HG03439 (cell line): Measurements from ENCODE around the gene HS3ST5.

Source experiments
- ATAC-seq: cut with Tn5 transposase; IDR thresholded peaks from one replicate; pipeline ENCODE4 v1.9.1; 2021; ENCODE audit warnings: mild to moderate bottlenecking, moderate library complexity; ENCODE audit not compliant: unreplicated experiment

Gene HS3ST5

DNA sequence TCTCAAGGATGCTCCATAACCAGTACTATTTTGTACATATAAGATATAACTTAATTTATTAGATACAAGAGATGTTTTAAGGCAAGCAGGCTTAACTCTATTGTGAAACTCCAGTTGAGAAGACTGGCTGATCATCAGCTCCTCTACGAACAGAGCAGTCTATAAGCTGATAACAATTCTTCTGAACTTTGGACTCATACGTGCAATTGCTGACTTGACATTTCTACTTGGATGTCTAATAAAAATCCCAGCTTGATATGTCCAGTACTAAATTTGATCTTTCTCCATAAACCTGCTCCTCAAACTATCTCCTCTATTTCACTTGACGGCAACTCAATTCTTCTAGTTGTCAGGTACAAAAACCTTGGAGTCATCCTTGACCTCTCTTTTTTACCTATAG is 141.9 kb downstream of the HS3ST5 start:
- ATAC-seq, result no peak

DNA sequence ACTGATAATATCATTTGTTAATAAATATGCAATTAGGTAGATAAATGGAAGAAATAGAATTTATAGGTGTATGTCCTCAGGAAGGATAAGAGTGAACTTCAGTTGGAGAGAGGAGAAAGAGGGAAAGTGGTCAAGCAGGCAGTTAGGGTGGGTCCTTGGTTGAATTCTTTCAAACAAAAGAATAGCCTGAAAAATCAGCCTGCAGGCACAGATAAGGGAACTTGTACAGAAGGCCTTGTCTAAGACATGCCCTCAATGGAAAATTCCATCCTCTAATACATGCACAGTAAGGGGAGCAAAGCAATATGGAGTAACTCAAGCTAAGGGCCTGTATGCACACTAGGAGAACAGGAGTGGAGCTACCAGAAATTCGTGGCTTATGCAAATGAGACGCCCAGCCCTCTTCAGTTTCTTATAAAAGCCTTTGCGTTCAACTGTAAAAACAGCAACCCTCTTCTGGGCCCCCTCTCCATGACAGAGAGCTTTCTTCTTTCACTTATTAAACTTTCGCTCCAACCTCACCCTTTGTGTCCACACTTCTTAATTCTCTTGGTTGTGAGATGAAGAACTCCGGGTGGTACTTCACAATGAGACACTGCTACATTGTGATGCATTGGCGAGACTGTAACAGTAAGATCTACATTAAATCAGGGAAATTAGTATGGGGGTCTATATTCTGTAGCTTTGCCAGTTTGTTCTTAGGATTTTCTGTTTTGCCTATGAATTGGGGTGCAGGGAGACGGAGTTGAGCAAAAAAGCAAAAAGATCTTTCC is 147.0 kb downstream of the HS3ST5 start:
- ATAC-seq, result no peak

DNA sequence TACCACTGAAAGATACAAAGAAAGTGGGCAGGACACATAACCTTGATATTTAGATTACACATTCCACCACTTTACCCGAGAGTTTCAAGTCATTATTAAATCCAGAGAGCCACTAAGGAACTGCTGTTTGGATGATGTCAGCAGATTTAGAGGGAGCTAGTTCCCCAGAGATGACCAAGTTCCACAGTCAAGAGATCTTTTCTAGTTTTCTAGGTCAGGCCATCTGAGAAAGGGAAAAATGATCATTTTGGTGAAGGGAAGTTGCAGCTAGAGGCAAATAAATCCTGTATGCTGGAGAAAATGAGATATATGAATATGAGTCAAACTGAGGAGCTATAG is 147.8 kb downstream of the HS3ST5 start:
- ATAC-seq, result no peak

DNA sequence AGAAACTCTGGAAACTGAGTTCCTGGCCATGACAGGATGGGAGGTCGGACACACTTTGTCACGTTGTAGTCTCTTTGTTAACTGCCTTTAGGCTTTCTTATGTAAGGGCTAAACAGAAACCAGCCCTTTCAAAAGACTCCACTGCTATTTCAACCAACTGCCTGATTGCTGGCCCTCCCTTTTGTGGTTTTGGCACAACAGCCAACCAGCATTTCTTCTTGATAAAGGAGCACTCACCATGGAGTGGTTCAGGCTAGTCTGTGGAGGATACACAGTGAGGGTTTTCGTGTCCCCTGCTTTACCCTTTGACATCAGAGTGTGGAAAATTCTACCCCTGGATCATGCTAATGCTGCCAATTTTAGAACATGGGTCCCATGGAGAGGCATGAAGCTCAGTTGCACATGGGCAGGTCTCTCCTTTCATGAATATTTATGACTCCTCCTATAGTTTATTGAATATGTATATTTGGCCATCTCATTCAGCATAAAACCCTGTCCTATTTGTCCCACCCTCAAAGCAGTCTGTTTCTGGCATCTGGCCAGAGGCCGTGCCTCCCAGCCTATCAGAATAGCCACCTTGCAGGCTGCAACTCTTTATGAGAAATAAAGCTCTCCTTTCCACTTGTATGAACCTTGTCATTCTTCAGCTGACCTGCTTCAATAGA is 148.3 kb downstream of the HS3ST5 start:
- ATAC-seq, result no peak

DNA sequence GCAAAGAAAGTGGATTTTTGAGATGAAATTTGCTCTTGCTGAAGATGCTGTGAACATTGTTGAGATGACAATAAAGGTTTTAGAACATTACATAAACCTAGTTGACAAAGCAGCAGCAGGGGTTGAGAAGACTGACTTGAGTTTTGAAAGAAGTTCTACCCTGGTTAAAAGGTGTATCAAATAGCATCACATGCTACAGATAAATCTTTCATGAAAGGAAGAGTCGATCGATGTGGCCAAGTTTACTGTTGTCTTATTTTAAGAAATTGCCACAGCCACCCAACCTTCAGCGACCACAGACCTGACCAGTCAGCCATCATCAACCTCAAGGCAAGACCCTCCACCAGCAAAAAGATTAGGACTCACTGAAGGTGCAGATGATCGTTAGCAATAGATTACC is 155.3 kb downstream of the HS3ST5 start:
- ATAC-seq, result no peak

DNA sequence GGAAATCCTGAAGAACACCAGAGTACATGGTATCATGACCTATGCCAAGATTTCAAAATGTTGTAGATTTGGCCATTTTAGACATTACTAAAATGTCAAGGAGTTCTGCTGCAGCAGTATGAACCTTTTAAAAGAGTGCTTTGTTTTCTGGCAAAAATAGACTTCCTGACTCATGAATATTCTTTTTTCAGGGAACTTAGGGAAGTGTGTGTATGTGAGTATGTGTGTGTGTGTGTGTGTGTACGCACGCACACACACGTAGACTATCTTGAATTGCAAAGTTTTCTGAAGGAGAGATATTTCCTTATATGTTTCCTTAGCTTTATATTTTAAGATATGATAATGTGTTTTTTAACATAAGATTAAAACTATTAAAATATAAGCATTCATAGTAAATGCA is 161.2 kb downstream of the HS3ST5 start:
- ATAC-seq, result no peak

DNA sequence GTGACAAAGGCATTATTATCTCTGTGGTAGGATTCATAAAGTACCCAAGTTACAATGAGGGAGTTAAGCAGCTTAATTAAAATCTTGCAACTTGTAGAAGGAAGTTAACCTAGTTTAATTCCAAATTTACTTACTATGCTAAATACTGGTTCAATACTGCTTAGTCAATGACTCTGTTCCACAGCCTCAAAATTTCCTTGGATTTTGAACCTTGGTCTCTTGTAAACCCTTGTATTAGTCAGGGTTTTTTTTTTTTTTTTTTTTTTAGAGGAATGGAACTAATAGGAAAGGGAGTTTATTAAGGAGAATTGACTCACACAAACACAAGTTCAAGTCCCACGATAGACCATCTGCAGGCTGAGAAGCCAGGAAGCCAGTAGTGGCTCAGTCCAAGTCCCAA is 163.4 kb downstream of the HS3ST5 start:
- ATAC-seq, result no peak

DNA sequence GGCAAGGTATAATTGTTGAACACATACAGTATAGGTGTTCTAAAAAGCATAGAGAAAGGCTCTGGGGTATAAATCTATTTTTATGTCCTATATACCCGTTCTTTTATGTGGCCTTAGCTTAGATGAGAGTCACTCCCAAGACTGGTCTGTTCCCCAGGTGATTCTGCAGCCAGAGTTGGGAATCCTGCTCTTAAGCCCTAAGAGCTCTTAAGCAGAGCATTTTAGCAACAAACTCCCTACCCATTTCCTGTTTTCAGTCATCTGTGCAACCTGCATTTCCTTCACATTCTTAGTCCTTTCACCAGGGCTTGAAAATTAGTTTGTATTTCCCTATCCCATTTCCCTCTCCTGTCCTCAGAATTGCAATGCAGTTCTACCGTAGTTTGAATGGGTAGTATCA is 166.1 kb downstream of the HS3ST5 start:
- no peak for ATAC-seq

DNA sequence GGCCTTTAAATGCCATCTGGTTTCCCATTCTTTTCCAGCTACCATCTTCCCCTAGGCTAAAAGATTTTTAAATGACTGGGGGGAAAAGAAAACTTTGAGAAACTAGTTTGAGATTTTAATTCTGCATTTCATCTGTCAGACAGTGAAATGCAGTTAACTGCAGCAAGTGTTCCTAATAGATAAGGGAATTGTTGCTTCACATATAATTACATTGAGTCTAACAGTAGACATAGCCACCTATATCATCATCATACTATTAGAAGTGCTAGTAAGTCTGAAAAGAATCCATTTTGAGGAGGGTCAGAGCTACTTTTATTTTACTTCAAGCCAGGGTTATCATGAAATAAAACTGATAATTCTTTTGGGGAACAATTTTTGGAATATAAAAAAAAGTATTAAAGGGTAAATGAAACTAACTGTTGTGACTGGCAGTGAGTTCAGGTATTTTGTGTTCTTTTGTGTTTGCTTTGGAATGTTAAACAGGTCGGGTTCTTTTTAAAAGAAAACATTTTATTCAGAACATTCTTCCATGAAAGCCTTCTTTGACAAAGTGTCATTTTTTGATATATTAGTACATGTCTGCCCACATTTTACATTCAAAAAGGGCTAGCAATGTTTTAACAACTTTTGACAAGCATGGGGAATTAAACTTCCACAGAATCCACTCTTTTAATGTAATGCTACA is 170.1 kb downstream of the HS3ST5 start:
- ATAC-seq, result no peak

DNA sequence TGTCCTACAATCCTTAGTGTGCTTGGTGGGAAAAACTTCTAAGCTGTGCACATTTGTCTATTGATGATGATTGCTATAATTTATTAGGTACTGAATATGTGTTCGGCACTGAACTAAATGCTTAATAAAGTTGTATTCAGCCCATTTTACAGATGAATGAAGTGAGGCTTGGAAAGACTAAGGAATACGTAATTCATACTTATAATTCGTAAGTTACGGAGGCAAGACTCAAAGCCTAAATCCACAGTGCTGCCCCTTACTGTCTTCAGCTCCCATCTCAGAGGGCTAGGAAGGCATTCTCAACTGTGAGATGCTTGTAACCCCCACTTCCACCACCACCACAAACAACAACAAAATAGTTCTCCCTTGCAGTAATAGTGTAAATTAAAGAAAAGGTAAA is 171.3 kb downstream of the HS3ST5 start:
- no peak for ATAC-seq

DNA sequence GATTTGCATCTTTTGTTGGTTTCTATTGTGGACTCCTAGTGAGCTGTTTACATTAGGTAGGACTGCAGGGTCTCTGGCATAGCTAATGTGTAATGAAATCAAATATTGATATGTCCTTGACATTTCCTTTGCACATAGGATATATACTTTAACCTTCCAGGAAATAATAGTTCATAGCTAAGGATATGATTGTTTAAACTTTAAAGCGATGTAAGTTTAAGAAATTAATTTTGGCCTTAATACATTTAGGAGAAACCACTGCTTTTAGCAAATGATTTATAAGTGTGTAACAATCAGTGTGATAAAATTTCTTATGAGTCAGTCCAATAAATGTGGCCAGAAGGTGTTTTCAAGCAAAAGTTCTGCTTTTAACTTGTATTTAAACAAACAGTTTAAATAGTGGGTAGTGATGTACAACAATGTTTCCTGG is 171.8 kb downstream of the HS3ST5 start:
- no peak for ATAC-seq

DNA sequence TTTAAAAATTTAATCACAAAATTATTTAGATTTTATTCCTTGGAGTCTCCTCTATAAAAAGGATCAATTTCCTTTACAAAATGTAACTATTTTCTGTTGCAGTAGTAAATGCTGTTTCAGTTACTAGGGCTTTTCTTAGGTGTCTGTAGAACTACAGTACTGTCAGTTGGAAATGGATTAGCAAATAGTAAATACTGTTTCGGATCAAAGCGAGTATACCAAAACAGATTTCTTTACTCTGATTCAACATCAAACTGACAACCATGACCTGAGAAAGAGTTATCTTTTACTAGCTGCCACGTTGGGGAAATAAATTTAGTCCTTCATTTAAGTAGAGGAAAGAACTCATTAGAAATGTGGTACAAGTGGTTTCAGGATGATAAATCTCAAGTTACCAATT is 172.5 kb downstream of the HS3ST5 start:
- no peak for ATAC-seq

DNA sequence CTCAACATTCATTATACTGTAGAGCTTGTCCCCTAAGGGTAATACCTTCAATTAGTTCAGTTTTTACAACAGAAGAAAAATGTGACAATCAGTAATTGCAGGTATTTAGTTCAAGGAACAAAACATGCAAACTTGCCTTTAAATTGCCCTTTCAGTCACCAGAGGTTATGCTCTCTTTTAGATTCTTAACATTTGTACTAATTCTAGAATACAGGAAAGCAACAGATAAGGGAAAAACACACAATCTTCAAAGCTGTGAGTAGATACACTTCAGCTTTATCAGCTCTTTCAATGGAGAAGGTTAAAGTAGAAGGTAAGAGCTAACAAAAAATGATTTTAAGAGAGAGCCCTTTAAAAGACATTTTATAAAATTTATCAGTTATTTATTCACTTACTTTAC is 173.1 kb downstream of the HS3ST5 start:
- ATAC-seq, result no peak

DNA sequence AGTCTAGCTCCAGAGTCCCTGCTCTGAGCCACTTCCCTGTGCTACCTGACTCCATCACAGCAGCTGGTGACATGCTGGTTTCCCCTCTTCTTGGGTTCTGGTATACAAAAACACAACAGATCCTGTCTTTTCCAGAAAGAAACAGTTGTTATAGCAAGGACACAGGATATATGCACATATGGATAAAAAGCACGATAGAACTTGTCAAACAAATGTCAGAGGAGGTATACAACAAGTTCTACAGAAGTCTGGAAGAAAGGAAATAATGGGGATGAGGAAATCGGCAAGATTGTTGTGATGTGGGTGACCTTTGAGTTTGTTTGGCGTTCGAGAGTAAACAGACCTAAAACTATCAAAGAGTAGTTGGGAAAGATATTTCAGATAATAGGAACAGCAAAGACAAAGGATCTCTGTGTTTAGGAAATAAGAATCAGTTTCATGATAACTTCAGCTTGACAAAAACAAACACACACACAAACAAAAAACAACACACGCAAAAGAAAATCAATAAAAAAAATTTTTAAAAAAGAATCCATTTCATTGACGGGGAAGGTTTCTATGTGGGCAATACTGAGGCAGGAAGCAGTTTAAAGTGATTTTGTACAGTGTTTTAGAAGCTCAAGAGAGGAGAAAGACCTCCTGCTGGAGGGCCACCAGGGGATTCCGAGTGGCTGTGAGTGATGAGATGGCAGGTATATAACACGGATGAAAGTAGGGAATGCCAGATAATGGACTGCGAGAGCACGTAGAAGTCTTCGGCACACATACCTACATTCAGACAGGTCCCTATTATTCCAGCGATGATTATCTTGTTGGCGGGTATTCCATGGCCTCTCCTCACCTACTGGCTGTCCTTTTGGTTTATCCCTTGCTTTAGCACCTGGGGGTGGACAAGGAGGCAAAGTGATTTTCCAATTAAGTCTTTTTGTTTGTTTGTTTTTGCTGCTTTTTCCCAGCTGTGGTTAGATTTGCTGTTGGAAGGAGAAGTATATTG is 174.9 kb downstream of the HS3ST5 start:
- ATAC-seq, result no peak

DNA sequence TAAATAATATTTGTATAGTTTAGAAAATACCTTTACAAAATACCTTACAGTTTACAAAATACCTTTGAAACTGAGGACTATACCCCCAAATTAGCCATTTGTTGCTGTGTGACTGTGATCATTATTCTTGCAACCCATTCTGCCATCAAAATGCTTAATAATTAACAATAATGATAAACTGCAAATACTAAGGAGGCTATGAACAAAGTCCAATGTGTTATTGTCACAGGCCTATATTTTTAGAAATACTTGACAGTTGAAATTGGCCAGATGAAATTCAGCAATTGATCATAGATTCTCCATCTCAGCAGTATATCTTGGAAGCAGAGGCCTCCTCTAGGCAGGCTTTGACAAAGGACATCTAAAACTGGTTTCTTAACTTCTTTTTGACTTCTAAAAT is 178.6 kb downstream of the HS3ST5 start:
- ATAC-seq, result no peak

DNA sequence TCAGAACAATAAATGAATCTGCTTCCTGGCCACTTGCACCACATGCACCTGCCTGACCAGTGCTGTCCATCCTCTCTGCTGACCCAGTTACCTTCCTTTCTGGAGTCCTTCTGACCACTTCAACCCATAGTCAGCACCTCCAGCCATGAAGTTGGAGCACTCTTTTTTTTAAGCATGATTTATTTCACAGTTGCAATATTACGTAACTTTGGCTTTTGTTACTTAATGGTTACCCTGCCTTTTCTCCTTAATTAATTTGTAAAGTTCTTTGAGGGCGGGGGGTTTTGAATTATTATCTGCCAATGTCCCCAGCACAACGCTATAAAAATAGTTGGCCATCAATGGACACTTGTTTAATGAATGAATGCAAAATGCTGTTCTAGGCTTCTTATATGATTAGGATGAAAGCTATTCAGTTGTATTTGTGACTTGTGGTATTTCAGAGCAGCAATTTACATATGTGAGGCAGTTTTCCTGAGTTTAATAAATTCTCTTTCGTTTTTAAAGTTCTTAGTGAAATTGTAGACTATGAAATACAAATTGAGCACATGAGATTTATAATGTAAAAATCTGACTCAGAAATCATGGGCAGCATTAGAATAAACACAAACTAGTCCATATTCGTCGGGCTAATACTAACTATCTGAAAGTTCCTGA is 180.0 kb downstream of the HS3ST5 start:
- no peak for ATAC-seq

DNA sequence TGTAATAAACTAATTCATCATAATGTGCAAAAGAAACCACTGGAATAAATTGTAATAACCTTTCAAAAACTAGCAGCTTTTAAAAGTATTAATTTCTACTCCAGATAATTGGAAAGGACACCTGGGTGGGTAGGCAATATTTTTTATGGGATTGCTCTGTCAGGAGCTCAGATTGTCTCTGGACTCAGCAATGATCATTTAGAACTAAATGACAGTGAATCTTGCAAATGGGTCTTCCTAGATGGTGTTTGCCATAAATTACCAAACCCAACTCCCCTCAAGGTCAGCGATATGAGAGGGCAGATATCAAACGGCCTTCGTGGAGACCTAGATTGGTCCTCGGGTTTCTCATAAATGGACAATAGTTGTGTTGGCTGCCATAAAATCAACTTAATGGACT is 181.9 kb downstream of the HS3ST5 start:
- no peak for ATAC-seq

DNA sequence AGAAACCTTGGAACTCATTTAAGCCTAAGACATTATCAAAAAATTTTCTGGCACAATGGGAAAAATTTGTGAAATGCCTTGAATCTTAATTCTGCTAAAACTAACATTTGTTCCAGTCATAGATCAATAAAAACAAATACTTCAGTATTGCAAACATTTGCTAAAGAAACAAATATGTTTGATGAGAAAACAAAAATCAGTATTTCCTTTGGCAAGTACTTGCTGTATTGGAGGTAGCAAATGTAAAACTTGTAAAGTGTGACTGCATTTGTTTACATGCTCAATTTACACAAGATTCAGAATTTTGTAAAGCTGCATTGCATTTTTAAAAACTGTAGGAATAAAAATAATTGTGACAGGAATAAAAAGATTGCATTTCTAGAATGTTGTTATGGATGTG is 183.1 kb downstream of the HS3ST5 start:
- ATAC-seq, result no peak

DNA sequence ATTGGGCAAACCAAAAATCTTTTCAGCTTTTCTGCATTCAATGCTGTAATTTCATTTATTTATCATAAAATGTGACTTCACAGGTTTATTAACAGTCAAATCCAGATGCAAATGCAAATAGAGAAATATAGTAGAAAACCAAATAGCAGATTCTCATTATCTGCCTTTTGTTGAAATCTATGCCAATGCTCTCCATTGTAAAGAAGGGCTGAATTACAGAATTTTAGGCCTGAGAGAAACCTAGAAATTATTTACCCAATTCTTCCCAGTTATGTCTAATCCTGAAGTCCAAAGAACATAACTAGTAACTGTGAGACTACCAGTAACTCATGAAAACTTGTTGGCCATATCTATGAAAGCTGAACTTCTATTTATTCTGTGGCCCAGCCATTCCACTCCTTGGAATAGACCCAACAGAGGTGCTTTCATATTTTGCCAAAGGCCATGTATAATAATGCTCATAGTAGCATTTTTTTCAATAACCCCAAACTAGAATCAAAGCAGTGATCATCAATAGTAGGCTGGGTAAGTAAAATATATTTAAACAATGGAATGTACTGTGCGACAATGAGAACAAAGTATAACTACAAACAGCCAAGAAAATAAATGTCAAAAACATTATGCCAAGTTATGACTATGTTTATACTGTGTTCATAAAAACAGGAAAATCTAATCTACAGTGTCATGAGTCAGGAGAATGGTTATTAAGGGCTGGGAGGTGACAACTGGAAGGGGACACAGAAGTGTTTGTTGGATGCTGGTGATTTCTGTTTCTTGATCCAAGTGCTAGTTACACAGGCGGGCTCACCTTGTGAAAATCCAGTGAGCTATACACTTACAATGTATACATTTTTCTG is 183.8 kb downstream of the HS3ST5 start:
- no peak for ATAC-seq

DNA sequence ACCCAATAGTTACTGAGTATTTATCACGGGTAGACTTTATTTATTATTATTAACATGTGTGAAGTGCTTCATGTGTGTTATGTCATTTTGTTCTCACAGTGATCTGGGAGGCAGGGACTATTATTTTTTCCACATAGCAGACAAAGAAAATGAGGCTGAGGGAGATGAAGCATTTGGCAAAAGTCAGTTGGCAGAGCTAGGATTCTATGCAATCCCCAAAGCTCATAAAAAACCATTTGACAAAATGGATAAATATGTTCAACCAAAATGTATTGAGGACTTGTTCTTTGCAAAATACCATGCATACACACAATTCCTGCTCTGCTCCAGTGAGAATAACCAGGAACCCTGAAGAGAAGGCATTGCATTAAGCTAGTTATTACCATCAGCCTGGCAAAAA is 184.4 kb downstream of the HS3ST5 start:
- ATAC-seq, result no peak
